Activated T-helper 9 cell treated with anti-CD3 and anti-CD28 coated beads, Interleukin-2, amount 50 U/mL, for 16 hours (primary cell): Measurements from ENCODE around the gene OR4K17.
"Not testable (repeated sequence)": the region's sequence is repeated elsewhere in the genome, so short reads cannot be mapped to it uniquely, and the experiment has no call there.

ENCODE experiments used
- DNase-seq: peaks from one replicate; pipeline ENCODE4 v3.0.0-alpha.2; 2020; ENCODE audit warnings: low read depth

The OR4K17 gene

DNA sequence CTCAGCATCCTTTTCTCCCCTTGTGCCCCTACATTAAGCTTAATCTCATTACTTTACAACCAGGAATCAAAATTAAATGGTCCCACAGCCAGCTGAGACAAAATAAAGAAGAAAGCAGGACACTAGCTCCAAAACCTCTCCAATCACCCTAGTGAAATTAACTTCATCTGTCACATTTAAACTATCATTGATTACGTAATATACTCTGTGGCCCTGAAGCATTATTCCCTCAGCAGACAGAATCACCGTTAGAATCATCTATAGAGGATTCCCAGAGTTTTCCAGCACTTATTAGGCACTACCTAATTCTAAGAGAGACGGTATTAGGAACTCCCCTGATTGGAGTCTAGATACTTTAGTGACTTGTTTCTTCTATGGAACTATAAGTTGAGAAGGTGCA, at the start of gene OR4K17:
Gene OR4K17, plus strand, starts transcription at position 302 of the 400 bp plus-strand sequence. CDS start 6,761 bp downstream, outside the sequence.
- no peak for DNase-seq

DNA sequence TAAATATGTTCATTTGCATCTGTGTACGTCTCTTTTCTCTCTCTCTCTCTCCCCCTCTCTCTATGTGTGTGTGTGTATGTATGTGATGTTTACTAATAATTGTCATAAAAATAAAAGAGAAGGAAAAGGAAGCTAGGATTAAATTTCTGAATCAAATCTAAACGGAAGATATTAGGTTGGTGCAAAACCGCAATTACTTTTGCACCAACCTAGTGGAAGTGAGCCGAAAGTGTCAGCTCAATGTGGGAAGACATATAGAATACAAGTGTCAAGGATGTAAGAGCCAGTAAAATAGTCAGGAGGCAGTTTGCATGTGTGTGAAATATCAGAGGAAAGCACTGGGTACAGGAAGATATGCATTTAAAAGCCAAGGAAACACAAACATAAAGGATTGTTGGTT, 18.5 kb upstream of the OR4K17 start:
- no peak for DNase-seq

GRCh38 chr14:20093442-20093841, 17.1 kb upstream of the OR4K17 start:
- DNase-seq = no peak

- DNase-seq = not testable (repeated sequence)
These were observed 11.4 kb upstream of the OR4K17 start for GRCh38 chr14:20098926-20099770.

DNA sequence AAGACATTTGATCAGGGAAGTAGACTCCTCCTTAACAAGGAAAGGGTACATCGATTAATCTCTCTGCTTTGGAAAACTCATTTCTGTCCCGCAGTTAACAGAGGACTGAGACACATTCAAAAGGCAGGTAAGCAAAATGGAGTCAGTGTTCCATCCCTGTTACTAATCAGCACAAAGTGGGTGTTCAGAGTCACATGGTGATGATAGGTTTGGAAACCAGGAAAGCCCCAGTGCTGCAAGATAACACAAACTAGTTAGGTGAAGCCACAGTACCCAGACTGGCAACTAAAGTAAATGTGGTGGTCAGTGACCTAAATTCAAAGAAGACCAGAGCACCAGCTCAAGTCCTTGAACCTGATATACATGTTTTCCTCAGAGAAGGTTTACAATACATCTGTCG, 1.8 kb downstream of the OR4K17 start:
- DNase-seq = no peak

DNA sequence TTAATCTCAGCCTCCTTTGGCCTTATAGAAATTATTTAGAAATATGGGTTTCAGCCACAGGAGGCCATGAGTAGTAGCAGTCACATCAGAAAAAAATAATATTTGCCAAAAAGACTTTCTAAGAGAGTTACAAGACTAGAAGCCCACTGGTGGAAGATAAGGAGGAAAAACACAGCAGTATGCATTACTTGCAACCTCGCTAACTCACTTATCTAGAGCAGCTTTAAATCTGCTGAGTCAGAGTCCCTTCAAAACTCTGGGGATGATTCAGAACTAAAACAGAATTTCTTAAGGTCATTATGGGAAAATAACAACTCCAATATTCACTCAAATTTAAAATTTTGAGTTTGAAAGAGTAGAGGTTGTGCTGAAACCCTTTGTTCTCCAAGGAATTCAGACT, 6.2 kb downstream of the OR4K17 start:
- DNase-seq = no peak

- DNase-seq = no peak
These were observed 8.3 kb downstream of the OR4K17 start for GRCh38 chr14:20118795-20119194.

DNA sequence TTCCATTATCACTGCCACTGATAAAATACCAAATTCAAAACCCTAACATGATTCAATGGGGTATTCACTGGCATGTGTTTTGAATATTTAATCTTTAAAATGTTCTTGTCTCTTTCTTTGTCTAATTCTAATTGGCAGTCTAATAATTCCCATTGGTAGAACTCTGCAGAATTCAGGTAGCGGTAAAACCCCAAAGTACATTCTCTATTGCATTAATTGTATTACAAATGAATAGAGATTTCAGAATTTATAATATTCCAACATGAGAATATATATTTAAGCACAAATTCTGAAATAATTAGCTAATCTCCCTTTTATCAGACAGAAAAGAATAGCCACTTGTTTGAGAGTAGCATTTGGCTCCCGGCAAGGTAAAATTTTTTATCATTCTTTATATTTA, 28.0 kb downstream of the OR4K17 start, which contains the start of gene OR4N5:
Gene OR4N5, plus strand, starts transcription at position 301 of the 400 bp plus-strand sequence. CDS start 4,916 bp downstream, outside the sequence.
- no peak for DNase-seq

DNA sequence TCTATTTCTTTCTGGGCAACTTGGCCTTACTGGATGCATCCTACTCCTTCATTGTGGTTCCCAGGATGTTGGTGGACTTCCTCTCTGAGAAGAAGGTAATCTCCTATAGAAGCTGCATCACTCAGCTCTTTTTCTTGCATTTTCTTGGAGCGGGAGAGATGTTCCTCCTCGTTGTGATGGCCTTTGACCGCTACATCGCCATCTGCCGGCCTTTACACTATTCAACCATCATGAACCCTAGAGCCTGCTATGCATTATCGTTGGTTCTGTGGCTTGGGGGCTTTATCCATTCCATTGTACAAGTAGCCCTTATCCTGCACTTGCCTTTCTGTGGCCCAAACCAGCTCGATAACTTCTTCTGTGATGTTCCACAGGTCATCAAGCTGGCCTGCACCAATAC, 33.4 kb downstream of the OR4K17 start:
- no peak for DNase-seq

DNA sequence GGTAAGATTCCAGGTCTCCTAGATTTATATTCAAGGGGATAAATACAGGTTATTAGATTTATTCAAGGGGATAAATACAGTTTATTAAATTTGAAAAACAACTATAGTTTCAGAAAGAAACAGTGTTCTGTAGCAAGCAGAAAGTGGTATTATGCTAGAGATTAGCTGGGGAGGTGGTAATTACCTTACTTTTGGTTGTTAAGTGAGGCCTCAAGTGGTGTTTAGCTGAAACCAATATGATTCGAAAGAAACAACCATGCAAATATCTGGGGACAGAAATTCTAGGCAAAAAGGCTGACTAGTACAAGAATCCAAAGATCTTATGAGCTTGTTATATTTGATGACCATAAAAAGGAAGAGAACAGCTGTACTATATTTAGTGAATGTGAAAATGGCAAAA, 34.3 kb downstream of the OR4K17 start:
- no peak for DNase-seq

GRCh38 chr14:20164462-20164861, 53.9 kb downstream of the OR4K17 start:
- no peak for DNase-seq

DNA sequence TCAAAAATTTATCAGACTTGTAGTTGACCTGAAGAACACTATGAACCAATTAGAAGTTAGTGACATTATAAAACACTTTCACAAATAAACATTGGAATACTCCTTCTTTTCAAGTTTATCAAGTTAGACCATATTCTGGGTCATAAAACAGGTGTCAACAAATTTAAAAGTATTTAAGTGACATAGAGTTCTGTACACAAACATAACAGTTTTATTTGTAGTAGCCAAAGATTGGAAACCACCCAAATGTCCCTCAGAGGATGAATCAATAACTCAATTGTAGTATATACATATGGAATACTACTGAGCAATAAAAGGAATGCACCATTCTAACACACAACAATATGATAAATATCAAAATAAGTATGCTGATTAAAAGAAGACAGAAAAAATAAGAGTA, 56.6 kb downstream of the OR4K17 start:
- no peak for DNase-seq

- not testable (repeated sequence) for DNase-seq
These were observed 59.3 kb downstream of the OR4K17 start for GRCh38 chr14:20169852-20170251.
